HT-29 (cell line): Measurements from ENCODE around the gene SCARB1. TPM values are rescaled to one million over a fixed set of nuclear protein-coding genes. Genes with fewer than 3 reads are reported as not detected.

Source experiments
- DNase-seq: peaks from one replicate; pipeline ENCODE4 v3.0.0-alpha.2; 2015; ENCODE audit warnings: low spot score
- total RNA-seq: library from RNA; depleted of rRNA; stranded (reverse); fragments of >200 nt; shearing (Covaris generic); gene quantifications from 2 replicates; pipeline ENCODE4 v1.2.3, GENCODE V29; 2014

The SCARB1 gene
- total RNA-seq, 1 experiment from 2014 or later: 83.9 TPM

GRCh38 chr12:124797321-124797720 lies 66.3 kb downstream of the SCARB1 start:
- DNase-seq: no peak

- DNase-seq: no peak
Observed at GRCh38 chr12:124796303-124796960, 67.2 kb downstream of the SCARB1 start.

GRCh38 chr12:124795081-124795948 lies 68.3 kb downstream of the SCARB1 start:
- DNase-seq: no peak

GRCh38 chr12:124792961-124793441 lies 70.7 kb downstream of the SCARB1 start:
- no peak for DNase-seq

- DNase-seq: no peak
Observed at GRCh38 chr12:124792156-124792555, 71.5 kb downstream of the SCARB1 start.

GRCh38 chr12:124790650-124791400 lies 72.8 kb downstream of the SCARB1 start:
- no peak for DNase-seq

- no peak for DNase-seq
Observed at GRCh38 chr12:124788936-124789555, 74.6 kb downstream of the SCARB1 start.

GRCh38 chr12:124786061-124786964 lies 77.4 kb downstream of the SCARB1 start:
- DNase-seq: peak; percentile 44

- DNase-seq: no peak
Observed at GRCh38 chr12:124784871-124785572, 78.6 kb downstream of the SCARB1 start.

GRCh38 chr12:124783087-124783486 lies 80.6 kb downstream of the SCARB1 start:
- DNase-seq: no peak

- no peak for DNase-seq
Observed at GRCh38 chr12:124782132-124782531, 81.5 kb downstream of the SCARB1 start.

GRCh38 chr12:124780752-124781685 lies 82.6 kb downstream of the SCARB1 start:
- no peak for DNase-seq

GRCh38 chr12:124780336-124780735 lies 83.3 kb downstream of the SCARB1 start:
- DNase-seq: no peak

- no peak for DNase-seq
Observed at GRCh38 chr12:124779161-124780141, 84.2 kb downstream of the SCARB1 start.

GRCh38 chr12:124778411-124778810 lies 85.3 kb downstream of the SCARB1 start:
- no peak for DNase-seq

GRCh38 chr12:124777399-124778372 lies 86.0 kb downstream of the SCARB1 start:
- no peak for DNase-seq
